Measurements from ENCODE around the gene LRRC59.
A peak's percentile ranks its signal among the peaks of the same experiment; 100 is the strongest.

LRRC59 gene

GRCh38 chr17:50381920-50382319, 15.4 kb downstream of the LRRC59 start:
- DNase-seq, result no peak

GRCh38 chr17:50381260-50381815, 16.0 kb downstream of the LRRC59 start:
- DNase-seq, result no peak

GRCh38 chr17:50380369-50381259, 16.7 kb downstream of the LRRC59 start:
- no peak for DNase-seq

GRCh38 chr17:50379351-50380132, 17.8 kb downstream of the LRRC59 start:
- DNase-seq, result no peak

- no peak for DNase-seq
Measured at GRCh38 chr17:50375858-50376538, 21.3 kb downstream of the LRRC59 start.

DNA sequence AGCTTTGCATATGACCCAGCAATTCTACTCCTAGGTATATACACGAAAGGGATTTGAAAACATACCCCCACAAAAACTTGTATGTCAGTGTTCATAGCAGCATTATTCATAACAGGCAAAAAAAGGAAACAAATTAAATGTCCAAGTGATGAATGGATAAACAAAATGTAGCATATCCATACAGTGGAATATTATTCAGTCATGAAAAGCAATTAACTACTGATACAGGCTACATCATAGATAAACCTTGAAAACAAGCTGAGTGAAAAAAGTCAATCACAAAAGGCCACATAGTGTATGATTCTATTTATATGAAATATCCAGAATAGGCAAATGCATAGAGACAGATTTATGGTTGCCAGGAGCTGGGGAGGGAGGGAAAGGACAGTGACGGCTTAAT, 23.6 kb downstream of the LRRC59 start:
- DNase-seq, result no peak

DNA sequence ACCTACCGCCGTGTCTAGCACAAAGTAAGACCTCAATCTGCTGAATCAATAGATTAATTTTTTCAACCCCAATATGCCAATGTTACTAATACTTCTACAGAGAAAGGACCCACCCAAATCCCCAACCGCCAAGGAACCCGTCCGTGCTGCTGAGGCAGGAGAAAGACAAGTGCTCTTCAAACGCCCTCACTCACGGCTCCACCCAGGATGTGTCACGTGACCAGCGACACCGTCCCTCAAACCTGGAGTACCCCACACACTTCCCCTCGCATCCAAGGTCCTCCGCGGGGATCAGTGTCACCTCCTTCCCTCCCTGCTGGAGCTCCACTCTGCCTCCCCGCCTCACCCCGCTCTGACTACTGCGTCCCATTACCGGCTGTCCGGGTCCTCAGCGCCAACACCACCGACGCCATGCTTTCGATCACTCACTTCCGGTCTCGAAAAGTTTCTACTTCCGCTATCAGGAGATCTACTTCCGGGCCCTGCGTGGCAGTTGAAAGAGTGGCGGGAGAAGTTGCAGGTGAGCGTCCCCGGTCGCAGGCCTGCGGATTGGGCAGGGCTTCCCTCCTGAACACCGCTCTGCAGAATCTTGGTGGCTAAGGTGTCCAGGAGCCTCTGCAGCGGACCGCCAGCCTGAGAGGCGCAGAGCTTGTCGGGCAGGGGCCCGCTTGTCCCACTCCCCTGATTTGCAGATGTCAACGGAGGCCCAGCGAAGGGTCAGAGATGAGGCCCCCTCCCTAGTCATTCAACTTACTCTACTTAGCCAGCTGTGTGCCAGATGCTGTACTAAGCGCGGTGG, 24.4 kb downstream of the LRRC59 start, which contains the start of the genes EME1 and MRPL27:
Gene EME1, plus strand, starts transcription at position 472 of the 799 bp plus-strand sequence. CDS start 1,980 bp downstream, outside the sequence.
Gene MRPL27, minus strand, starts transcription at position 427 of the 799 bp plus-strand sequence. Its CDS starts 14 bp downstream, at position 413.
- DNase-seq, result peak; percentile 86

DNA sequence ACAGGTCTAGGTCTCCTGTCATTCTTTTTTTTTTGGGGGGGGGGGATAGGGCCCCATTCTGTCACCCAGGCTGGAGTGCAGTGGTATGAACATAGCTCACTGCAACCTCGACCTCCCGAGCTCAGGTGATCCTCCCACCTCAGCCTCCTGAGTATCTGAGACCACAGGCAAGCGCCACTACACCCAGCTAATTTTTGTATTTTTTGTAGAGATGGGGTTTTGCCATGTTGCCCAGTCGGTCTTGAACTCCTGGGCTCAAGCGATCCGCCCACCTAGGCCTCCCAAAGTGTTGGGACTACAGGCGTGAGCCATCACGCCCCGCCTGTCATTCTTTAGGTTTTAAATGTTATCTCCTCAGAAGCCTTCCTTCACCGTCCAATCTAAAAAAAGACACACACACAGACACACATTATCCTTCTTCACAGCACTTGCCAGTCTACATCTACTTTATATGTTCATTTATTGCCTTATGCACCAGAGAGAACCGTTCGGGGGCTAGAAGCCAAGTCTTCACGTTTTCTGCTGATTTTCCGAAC, 25.0 kb downstream of the LRRC59 start:
- DNase-seq, result no peak

GRCh38 chr17:50371526-50371925, 25.8 kb downstream of the LRRC59 start:
- DNase-seq, result no peak

- no peak for DNase-seq
Measured at GRCh38 chr17:50370052-50370451, 27.3 kb downstream of the LRRC59 start.

DNA sequence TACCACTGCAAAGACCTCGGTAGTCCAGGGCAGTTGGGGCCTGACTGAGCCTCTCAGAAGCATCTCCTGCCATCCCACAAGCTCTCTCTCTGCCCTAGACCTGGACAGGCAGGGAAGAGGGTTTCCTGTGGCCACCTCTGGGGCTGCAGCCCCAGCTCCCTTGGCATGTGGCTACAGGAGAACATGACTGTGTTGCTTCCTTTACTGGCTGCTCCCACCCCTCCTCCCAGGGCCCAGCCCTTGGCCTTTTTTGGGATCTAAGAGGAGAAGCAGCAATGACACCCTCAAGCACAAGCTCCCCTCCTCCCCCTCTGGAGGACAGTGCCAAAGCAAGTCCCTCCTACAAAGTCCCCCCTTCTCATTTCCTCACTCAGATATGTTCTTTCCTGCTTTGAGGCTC, 29.9 kb downstream of the LRRC59 start:
- DNase-seq, result no peak

- DNase-seq, result no peak
Measured at GRCh38 chr17:50365649-50366393, 31.5 kb downstream of the LRRC59 start.

DNA sequence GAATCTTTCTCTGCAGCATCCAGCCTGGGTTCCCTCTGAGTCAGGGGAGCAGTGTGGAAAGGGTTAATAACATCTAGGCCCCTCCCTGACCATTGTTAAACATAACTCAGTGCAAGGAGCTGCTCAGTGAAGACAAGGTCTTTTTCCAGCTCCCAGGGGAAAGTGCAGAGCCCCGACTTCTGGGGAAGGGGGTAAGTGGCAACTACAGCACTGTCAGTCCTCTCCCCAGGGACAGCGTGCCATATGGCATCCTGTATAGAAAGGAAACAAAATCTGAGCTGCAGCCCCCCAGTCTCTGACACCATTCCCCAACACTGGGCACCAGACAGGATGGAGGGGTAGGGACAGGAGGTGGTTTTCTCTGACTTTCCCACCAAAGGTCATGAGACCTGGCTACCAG, 32.2 kb downstream of the LRRC59 start:
- no peak for DNase-seq

DNA sequence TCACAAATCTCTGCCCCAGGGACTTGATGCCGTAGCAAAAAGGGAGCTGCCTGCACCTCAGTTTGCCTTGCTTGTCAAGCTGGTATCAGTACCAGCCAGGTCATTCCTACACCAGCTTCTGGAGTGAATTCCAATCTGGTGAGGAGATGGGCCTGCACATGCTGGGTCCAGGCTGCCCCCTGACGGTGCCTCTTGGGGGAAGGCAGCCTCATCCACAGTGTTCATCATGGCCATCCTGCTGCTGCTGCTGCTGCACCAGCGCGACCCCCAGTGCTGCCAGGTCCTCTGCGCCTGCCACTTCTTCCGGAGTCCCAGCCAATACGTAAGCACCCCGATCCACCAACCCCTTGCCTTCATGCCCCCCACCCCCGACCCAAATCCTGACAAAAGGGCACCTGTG, 32.6 kb downstream of the LRRC59 start:
- DNase-seq, result no peak

- DNase-seq, result no peak
Measured at GRCh38 chr17:50364061-50364458, 33.3 kb downstream of the LRRC59 start.

DNA sequence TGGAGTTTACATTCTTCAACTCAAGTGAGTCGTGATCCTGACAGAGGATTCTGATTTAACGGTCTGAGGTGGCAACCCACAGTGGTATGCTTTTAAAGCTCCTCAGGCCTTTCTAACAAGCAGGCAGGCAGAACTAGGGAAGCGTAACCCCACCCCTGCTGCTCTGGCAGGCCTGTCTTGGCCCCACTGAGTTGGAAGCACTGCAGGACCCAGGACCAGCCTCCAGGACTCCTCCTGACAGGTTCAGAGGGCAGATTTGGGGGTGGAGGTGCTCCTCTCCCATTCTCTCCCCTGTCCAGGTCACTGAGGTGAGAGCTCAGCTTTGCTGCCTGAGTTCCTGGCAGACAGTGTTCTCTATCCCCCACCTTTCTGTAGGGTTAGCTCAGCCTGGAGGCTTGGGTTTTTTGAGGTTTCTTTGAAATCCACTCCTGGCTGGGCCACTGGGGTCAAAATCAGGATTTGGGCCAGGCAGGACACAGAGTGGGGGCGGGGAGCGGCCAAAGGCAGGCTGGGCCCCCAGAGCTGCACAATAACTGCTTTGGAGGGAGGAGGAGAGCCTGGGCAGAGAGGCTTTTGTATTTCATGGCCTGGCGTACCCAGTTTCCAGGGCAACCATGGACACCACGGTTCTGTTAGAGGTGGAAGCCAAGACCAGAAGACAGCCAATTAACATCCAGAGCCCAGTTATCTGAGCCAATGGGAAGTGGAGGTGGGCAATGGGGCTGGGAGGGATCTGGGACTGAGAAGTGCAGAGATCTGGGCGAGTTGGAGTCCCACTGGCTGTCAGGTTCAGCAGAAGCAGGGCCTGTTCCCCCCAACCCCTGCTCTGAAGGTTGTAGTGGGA, 33.9 kb downstream of the LRRC59 start:
- DNase-seq, result no peak

DNA sequence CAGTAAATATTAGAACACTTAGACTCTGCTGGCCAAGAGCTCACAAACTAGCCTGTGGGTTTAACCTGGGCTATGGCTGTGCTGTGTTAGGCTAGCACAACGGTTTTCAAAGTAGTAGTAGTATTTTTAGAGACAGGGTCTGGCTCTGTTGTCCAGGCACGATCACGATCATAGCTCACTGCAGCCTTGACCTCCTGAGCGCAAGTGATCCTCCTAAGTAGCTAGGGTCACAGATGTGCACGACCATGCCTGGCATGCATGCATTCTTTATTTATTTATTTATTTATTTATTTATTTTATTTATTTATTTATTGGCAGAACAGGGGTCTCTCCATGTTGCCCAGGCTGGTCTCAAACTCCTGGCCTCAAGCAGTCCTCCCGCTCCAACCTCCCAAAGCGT, 34.7 kb downstream of the LRRC59 start:
- no peak for DNase-seq

DNA sequence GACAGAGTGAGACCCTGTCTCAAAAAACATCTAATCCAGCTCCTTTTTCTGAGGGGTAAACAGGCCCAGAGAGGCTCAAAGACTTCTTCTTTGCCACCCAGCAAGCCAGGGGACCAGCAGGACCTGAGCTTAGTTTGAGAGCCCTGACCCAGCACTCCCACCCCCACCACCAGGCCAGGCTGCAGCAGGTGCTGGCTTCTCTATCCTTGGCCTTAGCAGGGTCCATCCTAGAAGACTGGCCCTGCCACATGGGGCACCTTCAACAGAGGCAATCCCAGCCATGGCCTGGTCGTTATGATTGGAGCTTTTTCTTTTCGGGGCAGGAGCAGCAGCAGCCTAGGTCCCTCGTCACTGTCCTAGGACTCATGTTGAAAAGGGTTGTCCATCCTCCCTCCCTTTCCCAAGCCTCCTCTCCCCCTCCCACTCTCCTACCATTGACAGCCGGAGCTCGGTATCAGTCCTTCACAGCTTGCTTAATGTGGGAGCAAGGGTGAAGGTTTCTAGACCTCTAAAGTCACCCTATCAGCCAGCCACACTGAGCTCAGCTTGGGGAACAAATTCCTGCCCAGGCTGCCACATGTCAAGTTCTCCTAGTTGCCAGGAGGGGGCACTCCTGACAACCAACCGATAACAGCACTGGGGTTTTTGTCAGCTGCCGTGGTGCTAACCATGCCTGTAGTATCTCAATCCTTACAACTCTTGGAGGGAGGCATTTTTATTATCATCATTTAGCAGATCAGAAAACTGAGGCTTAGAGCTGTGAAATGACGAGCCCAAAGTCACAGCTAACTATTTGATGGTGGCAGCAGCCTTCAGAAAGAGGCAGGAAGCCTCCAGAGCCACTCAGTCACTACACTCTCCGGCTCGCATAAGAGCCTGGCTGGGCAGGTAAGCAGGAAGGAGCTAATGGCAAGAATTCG, 35.5 kb downstream of the LRRC59 start:
- peak; percentile 47 for DNase-seq
